NT2/D1 (cell line): ENCODE data around the gene TRIM68.

Experiments used
- SUZ12 ChIP-seq: IDR thresholded peaks from 2 replicates; pipeline ENCODE4 v1.6.1; 2011; ENCODE audit not compliant: insufficient read length, insufficient read depth; ENCODE audit errors: extremely low read depth
- YY1 ChIP-seq: IDR thresholded peaks from 2 replicates; pipeline ENCODE4 v1.6.1; 2011; ENCODE audit not compliant: insufficient read length, insufficient read depth

- TF ChIP-seq SUZ12, result no peak
- TF ChIP-seq YY1, result no peak
Measured at GRCh38 chr11:4605057-4605456, 3.0 kb downstream of the TRIM68 start.
